Coronary artery (tissue), 2 donors: ENCODE results near the gene GASK1B.

Source experiments
- DNase-seq: peaks from one replicate; pipeline ENCODE4 v3.0.0-alpha.2; 2017; ENCODE audit warnings: low spot score
- H3K27ac ChIP-seq, 2 donors: fragments of 200-600 bp; sonication (generic); one replicate each; pipeline ENCODE4 v1.5.1; 2016 to 2019
- H3K4me3 ChIP-seq: fragments of 200-600 bp; sonication (generic); 2 replicates; pipeline ENCODE4 v1.5.1; 2016; ENCODE audit warnings: mild to moderate bottlenecking, moderate library complexity
- CTCF ChIP-seq: fragments of 200-600 bp; sonication (generic); IDR thresholded peaks from one replicate; pipeline ENCODE4 v1.5.1; 2019; ENCODE audit warnings: antibody characterized with exemption

Gene GASK1B

GRCh38 chr4:158131027-158131426, 41.8 kb downstream of the GASK1B start:
- no peak for DNase-seq
- no peak for TF ChIP-seq CTCF
- no peak overlapping the region for H3K4me3 ChIP-seq
- peak overlapping the region in 1 of 2 donors; percentile 31 for H3K27ac ChIP-seq

GRCh38 chr4:158130204-158130603, 42.6 kb downstream of the GASK1B start:
- TF ChIP-seq CTCF, result no peak
- no peak for DNase-seq
- Histone ChIP-seq H3K27ac (no peak overlapping the region), H3K4me3 (no peak overlapping the region)

- no peak for TF ChIP-seq CTCF
- no peak overlapping the region for H3K27ac ChIP-seq
- no peak overlapping the region for H3K4me3 ChIP-seq
- DNase-seq, result no peak
Measured at GRCh38 chr4:158129694-158130093, 43.1 kb downstream of the GASK1B start.

GRCh38 chr4:158128540-158128939, 44.3 kb downstream of the GASK1B start:
- DNase-seq, result no peak
- H3K27ac ChIP-seq, result no peak overlapping the region
- H3K4me3 ChIP-seq, result no peak overlapping the region
- TF ChIP-seq CTCF, result no peak

- Histone ChIP-seq H3K4me3 (no peak overlapping the region), H3K27ac (no peak overlapping the region)
- no peak for TF ChIP-seq CTCF
- no peak for DNase-seq
Measured at GRCh38 chr4:158125310-158125709, 47.5 kb downstream of the GASK1B start.
